DOHH2 (cell line): Measurements from ENCODE around the gene RASGRP2.

Experiments used
- H3F3A ChIP-seq: fragments of 200-600 bp; sonication (generic), shearing (Covaris generic); 2 replicates; pipeline ENCODE4 v1.6.0; 2016; ENCODE audit warnings: antibody characterized with exemption, mild to moderate bottlenecking; ENCODE audit not compliant: control insufficient read depth, insufficient read depth
- H3K27ac ChIP-seq: fragments of 200-600 bp; sonication (generic); 2 replicates; pipeline ENCODE4 v1.5.1; 2014; ENCODE audit warnings: low read depth, mild to moderate bottlenecking, low read length, moderate library complexity
- H3K27me3 ChIP-seq: fragments of 200-600 bp; sonication (generic); 2 replicates; pipeline ENCODE4 v1.6.1; 2014; ENCODE audit warnings: mild to moderate bottlenecking, low read length, mixed read lengths; ENCODE audit not compliant: control insufficient read depth
- H3K36me3 ChIP-seq: fragments of 200-600 bp; sonication (generic); 2 replicates; pipeline ENCODE4 v1.6.1; 2014; ENCODE audit warnings: mild to moderate bottlenecking, low read length, moderate library complexity, mixed read lengths; ENCODE audit not compliant: control insufficient read depth
- H3K4me1 ChIP-seq: fragments of 200-600 bp; sonication (generic); 2 replicates; pipeline ENCODE4 v1.6.1; 2014; ENCODE audit warnings: mild to moderate bottlenecking, low read length, mixed read lengths; ENCODE audit not compliant: control insufficient read depth
- H3K4me2 ChIP-seq: fragments of 200-600 bp; sonication (generic); 2 replicates; pipeline ENCODE4 v1.6.0; 2014; ENCODE audit warnings: mild to moderate bottlenecking, low read length, moderate library complexity
- H3K4me3 ChIP-seq: fragments of 200-600 bp; sonication (generic); 2 replicates; pipeline ENCODE4 v1.5.1; 2014; ENCODE audit warnings: mild to moderate bottlenecking, low read length, mixed read lengths
- H3K79me2 ChIP-seq: fragments of 200-600 bp; sonication (generic); 2 replicates; pipeline ENCODE4 v1.6.1; 2014; ENCODE audit warnings: mild to moderate bottlenecking, low read length, mixed read lengths; ENCODE audit not compliant: control insufficient read depth
- H3K9me2 ChIP-seq: fragments of 200-600 bp; sonication (generic); replicated peaks from 2 replicates; pipeline ENCODE4 v1.6.1; 2014; ENCODE audit warnings: mild to moderate bottlenecking, low read length, mixed read lengths; ENCODE audit not compliant: control insufficient read depth
- H3K9me3 ChIP-seq: fragments of 200-600 bp; sonication (generic); 2 replicates; pipeline ENCODE4 v1.6.1; 2014; ENCODE audit warnings: antibody characterized with exemption, low read length, mixed read lengths; ENCODE audit not compliant: control insufficient read depth, insufficient read depth
- H4K20me1 ChIP-seq: fragments of 200-600 bp; sonication (generic); 2 replicates; pipeline ENCODE4 v1.6.0; 2014; ENCODE audit warnings: low read depth, mild to moderate bottlenecking, antibody characterized with exemption, low read length, moderate library complexity; ENCODE audit not compliant: control insufficient read depth, insufficient read depth
- CTCF ChIP-seq: fragments of 200-600 bp; sonication (generic); IDR thresholded peaks from one replicate; pipeline ENCODE4 v1.5.1; 2014; ENCODE audit warnings: antibody characterized with exemption, mild to moderate bottlenecking, low read depth, low read length; ENCODE audit not compliant: poor library complexity, severe bottlenecking
- EZH2phosphoT487 ChIP-seq: fragments of 200-600 bp; sonication (generic); IDR thresholded peaks from 2 replicates; pipeline ENCODE4 v1.6.1; 2017; ENCODE audit warnings: borderline replicate concordance, mild to moderate bottlenecking, antibody characterized with exemption, low read length, moderate library complexity, mixed read lengths

RASGRP2 gene

DNA sequence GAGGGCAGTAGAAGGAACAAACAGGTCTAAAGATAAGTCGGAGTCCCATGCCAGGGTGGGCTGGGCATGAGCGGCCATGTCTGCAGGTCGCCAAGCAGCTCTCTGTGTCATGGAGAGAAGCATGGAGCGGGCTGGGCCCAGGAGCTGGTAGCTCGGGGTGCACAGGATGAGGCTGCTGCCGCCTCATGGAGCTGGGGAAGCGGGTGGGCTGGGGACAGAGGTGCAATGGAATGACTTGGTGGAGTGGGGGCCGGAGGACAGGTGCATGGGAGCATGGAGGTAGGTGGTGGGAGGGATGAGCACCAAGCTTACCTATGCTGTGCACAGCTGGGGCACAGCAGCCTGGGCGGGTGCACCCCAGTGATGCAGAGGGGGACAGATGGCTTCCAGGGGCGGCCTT lies 24.5 kb downstream of the RASGRP2 start:
- no peak for TF ChIP-seq EZH2phosphoT487
- TF ChIP-seq CTCF = no peak
- no peaks in the 10 kb centered on the region for H3K9me2 ChIP-seq
- no peak overlapping the region for H3K4me3 ChIP-seq
- H4K20me1 ChIP-seq = no peaks in the 10 kb centered on the region
- H3K79me2 ChIP-seq = no peaks in the 10 kb centered on the region
- peaks cover 27% of the 10 kb centered on the region for H3K4me1 ChIP-seq
- H3K36me3 ChIP-seq = no peaks in the 10 kb centered on the region
- H3K27ac ChIP-seq = no peak overlapping the region
- H3K9me3 ChIP-seq = no peaks in the 10 kb centered on the region
- H3K27me3 ChIP-seq = peaks cover 79% of the 10 kb centered on the region
- H3K4me2 ChIP-seq = no peak overlapping the region
- 0 out of 2 replicates have a peak, but pooled peaks cover 3% of the 10 kb centered on the region for H3F3A ChIP-seq

DNA sequence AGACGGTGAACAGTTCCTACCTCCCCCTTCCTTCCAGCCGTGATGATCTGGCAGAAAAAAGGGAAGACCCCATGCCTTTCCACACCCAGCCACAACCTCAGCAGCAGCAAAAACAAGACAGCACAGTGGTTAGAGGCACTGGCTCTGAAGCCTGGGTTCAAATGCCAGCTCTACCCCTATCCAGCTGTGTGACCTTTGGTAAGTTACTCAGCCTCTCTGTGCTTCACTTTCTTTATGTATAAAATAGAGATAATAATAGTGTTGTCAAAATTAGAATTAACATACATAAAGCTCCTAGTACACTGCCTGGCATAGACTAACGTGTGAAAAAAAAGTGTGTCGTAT lies 25.2 kb downstream of the RASGRP2 start:
- H3K4me1 ChIP-seq = peaks cover 21% of the 10 kb centered on the region
- H3K36me3 ChIP-seq = no peaks in the 10 kb centered on the region
- H3K4me2 ChIP-seq = no peak overlapping the region
- H3K27me3 ChIP-seq = peaks cover 85% of the 10 kb centered on the region
- no peak overlapping the region for H3K27ac ChIP-seq
- H4K20me1 ChIP-seq = no peaks in the 10 kb centered on the region
- H3K4me3 ChIP-seq = no peak overlapping the region
- TF ChIP-seq CTCF (no peak), EZH2phosphoT487 (no peak)
- H3K9me2 ChIP-seq = no peaks in the 10 kb centered on the region
- H3K9me3 ChIP-seq = no peaks in the 10 kb centered on the region
- no peaks in the 10 kb centered on the region for H3K79me2 ChIP-seq
- H3F3A ChIP-seq = 0 out of 2 replicates have a peak, but pooled peaks cover 3% of the 10 kb centered on the region

DNA sequence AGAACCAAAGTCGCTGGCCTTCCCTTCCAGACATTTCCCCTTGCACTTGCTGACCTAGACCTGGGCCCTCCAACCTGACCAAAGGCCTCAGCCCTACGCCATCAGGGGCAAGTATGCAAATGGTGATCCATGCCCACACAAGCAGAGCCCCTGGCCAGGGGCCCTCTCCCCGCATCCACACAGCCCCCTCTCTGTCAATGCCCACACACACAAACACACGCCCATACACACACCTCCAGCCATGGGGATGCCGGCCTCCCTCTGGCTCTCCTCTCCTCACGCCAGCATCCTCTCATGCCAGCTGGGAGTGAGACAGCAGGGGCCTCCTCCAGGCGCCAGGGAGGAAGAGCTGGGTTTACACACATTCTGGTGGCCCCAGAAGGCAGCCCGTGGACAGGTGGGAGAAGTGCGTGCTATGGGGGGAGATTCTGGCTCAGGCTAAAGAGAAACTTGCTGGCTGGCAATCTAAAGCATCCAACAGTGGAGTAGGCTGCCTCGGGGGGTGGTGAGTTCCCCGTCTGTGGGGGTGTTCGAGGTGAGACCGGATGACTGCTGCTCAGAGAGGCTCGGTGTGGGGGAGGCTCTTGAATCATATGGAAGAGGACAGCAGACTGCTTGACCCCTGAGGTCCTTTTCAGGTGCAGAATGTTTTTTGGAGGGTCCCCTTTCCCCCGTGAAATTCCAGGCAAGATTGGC lies 25.7 kb downstream of the RASGRP2 start:
- TF ChIP-seq EZH2phosphoT487 = no peak
- TF ChIP-seq CTCF = no peak
- peaks cover 86% of the 10 kb centered on the region for H3K27me3 ChIP-seq
- no peak overlapping the region for H3K27ac ChIP-seq
- H3K4me1 ChIP-seq = peaks cover 16% of the 10 kb centered on the region
- no peaks in the 10 kb centered on the region for H3K9me3 ChIP-seq
- H3K79me2 ChIP-seq = no peaks in the 10 kb centered on the region
- H4K20me1 ChIP-seq = no peaks in the 10 kb centered on the region
- H3K36me3 ChIP-seq = no peaks in the 10 kb centered on the region
- no peak overlapping the region for H3K4me2 ChIP-seq
- H3K4me3 ChIP-seq = no peak overlapping the region
- 0 out of 2 replicates have a peak, but pooled peaks cover 3% of the 10 kb centered on the region for H3F3A ChIP-seq
- no peaks in the 10 kb centered on the region for H3K9me2 ChIP-seq
